Activated B cell treated with CpG ODN at 0.5 μM for 24 hours (primary cell): Measurements from ENCODE around the gene AGPS. TPM values are rescaled to one million over a fixed set of nuclear protein-coding genes. Genes with fewer than 3 reads are reported as not detected.

ENCODE experiments used
- ATAC-seq: fragments of 200-7000 bp; cut with Tn5 transposase; one replicate; pipeline ENCODE4 v1.10.0; 2021; ENCODE audit warnings: low read depth, mild to moderate bottlenecking, moderate library complexity
- CTCF ChIA-PET: fragments of 350-600 bp; sonication (Branson Sonifier 250); formaldehyde crosslinking; loops from one replicate; lab custom pipeline; 2021; ENCODE audit warnings: antibody characterized with exemption; lab: Charles Lee
- POLR2A ChIA-PET: fragments of 350-600 bp; sonication (Branson Sonifier 250); formaldehyde crosslinking; loops from one replicate; lab custom pipeline; 2021; ENCODE audit warnings: antibody characterized with exemption; lab: Charles Lee
- DNase-seq: peaks from one replicate; pipeline ENCODE4 v3.0.0; 2022
- H3K27ac Mint-ChIP-seq: one replicate; pipeline ENCODE4 v1.8.0; 2020; ENCODE audit warnings: mixed read lengths
- H3K27me3 Mint-ChIP-seq: one replicate; pipeline ENCODE4 v1.8.0; 2021; ENCODE audit warnings: mixed read lengths
- H3K36me3 Mint-ChIP-seq: one replicate; pipeline ENCODE4 v1.8.0; 2021; ENCODE audit warnings: low read depth, mixed read lengths
- H3K4me1 Mint-ChIP-seq: one replicate; pipeline ENCODE4 v1.8.0; 2021; ENCODE audit warnings: mixed read lengths
- H3K4me3 Mint-ChIP-seq: one replicate; pipeline ENCODE4 v1.8.0; 2020; ENCODE audit warnings: mild to moderate bottlenecking, mixed read lengths
- H3K9me3 Mint-ChIP-seq: one replicate; pipeline ENCODE4 v1.8.0; 2020; ENCODE audit warnings: mixed read lengths
- CTCF ChIP-seq: fragments of 200-600 bp; IDR thresholded peaks from one replicate; pipeline ENCODE4 v1.8.0; 2022; ENCODE audit warnings: antibody characterized with exemption, mild to moderate bottlenecking
- intact Hi-C: fragments of 100-400 bp; cut with micrococcal nuclease; formaldehyde crosslinking; loops from one replicate; pipeline ENCODE4 v1.15.1; 2024
- total RNA-seq: library from RNA; stranded (reverse); gene quantifications from 2 replicates; pipeline ENCODE4 v1.2.3, GENCODE V29; 2022

Gene AGPS
- total RNA-seq, 1 donor from 2014 or later: 29.9 TPM

- H3K36me3 Mint-ChIP-seq: peaks cover 17% of the 10 kb centered on the region
- no peaks in the 10 kb centered on the region for H3K9me3 Mint-ChIP-seq
- ATAC-seq: no peak
- H3K4me1 Mint-ChIP-seq: peaks cover 51% of the 10 kb centered on the region
- H3K27ac Mint-ChIP-seq: no peak overlapping the region
- CTCF ChIA-PET: interaction anchor here (0.6 to 4.3 kb wide), 5 partner anchors 21 to 246 kb away, joined by 3 to 19 read pairs (median 6); no protein-coding TSS in a partner anchor
- POLR2A ChIA-PET: interaction anchor here (1.6 kb wide), 1 partner anchor 183 kb away, joined by 5 read pairs; no protein-coding TSS in a partner anchor
- no peak for TF ChIP-seq CTCF
- no peak for DNase-seq
- H3K4me3 Mint-ChIP-seq: peak overlapping the region; percentile 17
- intact Hi-C loops: loop anchor here (2.0 to 5.0 kb wide), 2 partner anchors 16 to 223 kb away; a partner anchor contains a TSS
- no peaks in the 10 kb centered on the region for H3K27me3 Mint-ChIP-seq
Measured at GRCh38 chr2:177394594-177394973, 2.0 kb downstream of the AGPS start.

GRCh38 chr2:177395351-177396065 lies 2.9 kb downstream of the AGPS start:
- Mint-ChIP-seq H3K27me3 (no peaks in the 10 kb centered on the region), H3K27ac (no peak overlapping the region)
- intact Hi-C loops: loop anchor here (2.0 kb wide), 1 partner anchor 15 kb away; no protein-coding TSS in a partner anchor

GRCh38 chr2:177396703-177397460 lies 4.3 kb downstream of the AGPS start:
- intact Hi-C loops: no loop called here
- no peak for TF ChIP-seq CTCF
- Mint-ChIP-seq H3K27me3 (no peaks in the 10 kb centered on the region), H3K4me1 (peaks cover 54% of the 10 kb centered on the region), H3K36me3 (peaks cover 17% of the 10 kb centered on the region), H3K9me3 (no peaks in the 10 kb centered on the region), H3K27ac (no peak overlapping the region), H3K4me3 (no peak overlapping the region)
- DNase-seq (no peak), ATAC-seq (no peak)
- ChIA-PET CTCF (no interaction called here), POLR2A (no interaction called here)

More at GRCh38 chr2:177395351-177396065, 2.9 kb downstream of the AGPS start:
- Mint-ChIP-seq H3K4me1 (peaks cover 54% of the 10 kb centered on the region), H3K36me3 (peaks cover 17% of the 10 kb centered on the region), H3K9me3 (no peaks in the 10 kb centered on the region), H3K4me3 (no peak overlapping the region)
- ChIA-PET CTCF (interaction anchor here (0.6 to 4.3 kb wide), 2 partner anchors 59 to 232 kb away, joined by 3 to 19 read pairs; no protein-coding TSS in a partner anchor), POLR2A (no interaction called here)
- DNase-seq (no peak), ATAC-seq (no peak)
- no peak for TF ChIP-seq CTCF

- Mint-ChIP-seq H3K4me3 (no peak overlapping the region), H3K36me3 (peaks cover 15% of the 10 kb centered on the region), H3K9me3 (no peaks in the 10 kb centered on the region), H3K27me3 (no peaks in the 10 kb centered on the region), H3K4me1 (peaks cover 50% of the 10 kb centered on the region), H3K27ac (no peak overlapping the region)
- ChIA-PET POLR2A (interaction anchor here (1.2 kb wide), 1 partner anchor 133 kb away, joined by 3 read pairs; no protein-coding TSS in a partner anchor), CTCF (interaction anchor here (1.2 kb wide), 1 partner anchor 62 kb away, joined by 4 read pairs; no protein-coding TSS in a partner anchor)
- no peak for DNase-seq
- no peak for ATAC-seq
- intact Hi-C loops: no loop called here
- TF ChIP-seq CTCF: no peak
Measured at GRCh38 chr2:177397481-177398289, 5.1 kb downstream of the AGPS start.
